HG03066 (cell line): Measurements from ENCODE around the gene DLG5.

Experiments
- ATAC-seq: cut with Tn5 transposase; IDR thresholded peaks from one replicate; pipeline ENCODE4 v1.9.1; 2021; ENCODE audit warnings: low read depth; ENCODE audit not compliant: unreplicated experiment

DLG5 gene

GRCh38 chr10:77926566-77927401, at the start of gene DLG5:
Gene DLG5, minus strand, starts transcription at chr10:77926755. Its CDS starts 235 bp downstream, at chr10:77926520.
- ATAC-seq: peak; percentile 43

GRCh38 chr10:77975086-77975666, 48.6 kb upstream of the DLG5 start:
- ATAC-seq: no peak

- no peak for ATAC-seq
These were observed 48.0 kb upstream of the DLG5 start for GRCh38 chr10:77974396-77975074.

GRCh38 chr10:77973276-77973675, 46.7 kb upstream of the DLG5 start:
- no peak for ATAC-seq

- ATAC-seq: no peak
These were observed 45.6 kb upstream of the DLG5 start for GRCh38 chr10:77972148-77972547.

- no peak for ATAC-seq
These were observed 45.2 kb upstream of the DLG5 start for GRCh38 chr10:77971804-77972144.

GRCh38 chr10:77970869-77971803, 44.6 kb upstream of the DLG5 start:
- no peak for ATAC-seq

- no peak for ATAC-seq
These were observed 42.6 kb upstream of the DLG5 start for GRCh38 chr10:77969114-77969513.

- ATAC-seq: no peak
These were observed 41.1 kb upstream of the DLG5 start for GRCh38 chr10:77967611-77968022.

- no peak for ATAC-seq
These were observed 38.7 kb upstream of the DLG5 start for GRCh38 chr10:77965294-77965693.

- ATAC-seq: no peak
These were observed 38.3 kb upstream of the DLG5 start for GRCh38 chr10:77964811-77965210.

GRCh38 chr10:77963901-77964300, 37.3 kb upstream of the DLG5 start:
- ATAC-seq: no peak

- ATAC-seq: no peak
These were observed 36.0 kb upstream of the DLG5 start for GRCh38 chr10:77962350-77963146.

GRCh38 chr10:77961668-77962067, 35.1 kb upstream of the DLG5 start:
- no peak for ATAC-seq

- no peak for ATAC-seq
These were observed 34.3 kb upstream of the DLG5 start for GRCh38 chr10:77960829-77961329.

- no peak for ATAC-seq
These were observed 33.4 kb upstream of the DLG5 start for GRCh38 chr10:77959887-77960455.

GRCh38 chr10:77959384-77959783, 32.8 kb upstream of the DLG5 start:
- no peak for ATAC-seq

GRCh38 chr10:77955136-77955535, 28.6 kb upstream of the DLG5 start:
- no peak for ATAC-seq

GRCh38 chr10:77949167-77949566, 22.6 kb upstream of the DLG5 start:
- no peak for ATAC-seq
